Dermis lymphatic vessel endothelial cell (primary cell): ENCODE measurements around the gene RAB40B. TPM values are rescaled to one million over a fixed set of nuclear protein-coding genes. Genes with fewer than 3 reads are reported as not detected.

Experiments
- total RNA-seq: library from RNA; depleted of rRNA; stranded (reverse); fragments of >200 nt; gene quantifications from 2 replicates; pipeline ENCODE4 v1.2.1, GENCODE V29; 2014

The RAB40B gene
- 6.8 and 7.4 TPM in 2 replicates for total RNA-seq

DNA sequence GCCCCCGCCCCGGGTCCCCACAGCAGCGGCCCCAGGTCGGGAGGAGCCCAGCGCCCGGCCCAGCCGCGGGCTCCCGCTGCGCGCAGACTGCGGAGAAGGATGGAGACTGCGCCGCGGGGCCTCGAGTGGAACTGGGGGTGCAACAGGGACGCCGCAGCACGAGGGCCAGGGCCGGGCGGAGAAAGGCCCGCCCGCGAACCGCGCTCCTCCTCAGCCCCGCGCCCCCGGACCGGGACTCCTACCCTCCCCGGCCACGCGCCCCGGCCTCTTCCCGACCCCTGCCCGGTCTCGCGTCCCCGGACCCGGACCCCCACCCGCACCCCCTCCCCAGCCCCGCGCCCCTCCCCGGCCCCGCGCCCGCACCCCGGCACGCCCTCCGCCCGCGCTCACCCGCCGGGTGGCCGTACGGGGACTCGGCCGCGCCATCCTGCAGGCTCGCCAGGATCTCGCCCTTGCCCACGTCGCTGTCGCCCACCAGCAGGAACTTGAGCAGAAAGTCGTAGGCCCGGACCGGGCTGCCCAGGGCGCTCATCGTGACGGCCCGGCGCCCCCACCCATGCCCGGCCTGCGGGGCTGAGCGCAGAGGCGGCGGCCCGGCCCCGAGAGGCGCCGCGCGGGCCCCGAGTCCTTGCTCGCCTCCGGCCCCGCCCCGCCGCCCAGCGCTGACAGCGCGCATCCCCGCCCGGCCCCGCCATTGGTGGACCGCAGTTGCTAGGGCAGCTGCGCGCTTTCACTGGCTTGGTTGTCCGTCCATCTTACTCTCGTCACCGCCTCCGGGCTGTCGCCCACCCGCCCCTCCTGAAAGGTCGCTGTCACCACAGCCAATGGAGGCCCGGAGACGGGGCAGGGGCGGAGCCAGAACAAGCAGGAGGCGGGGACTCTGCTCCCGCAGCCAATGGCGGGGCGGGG, at the start of gene RAB40B:
Gene RAB40B, minus strand, starts transcription at position 634 of the 909 bp plus-strand sequence. Its CDS starts 102 bp downstream, at position 532.

GRCh38 chr17:82734987-82735866, 36.7 kb upstream of the RAB40B start, which contains the start of gene FN3K:
FN3K (plus strand) TSS chr17:82735615; CDS start chr17:82735637, 22 bp downstream.

GRCh38 chr17:82716203-82717010, 17.9 kb upstream of the RAB40B start, which contains the start of gene FN3KRP:
FN3KRP (plus strand) TSS chr17:82716706; CDS start chr17:82716756, 50 bp downstream.

DNA sequence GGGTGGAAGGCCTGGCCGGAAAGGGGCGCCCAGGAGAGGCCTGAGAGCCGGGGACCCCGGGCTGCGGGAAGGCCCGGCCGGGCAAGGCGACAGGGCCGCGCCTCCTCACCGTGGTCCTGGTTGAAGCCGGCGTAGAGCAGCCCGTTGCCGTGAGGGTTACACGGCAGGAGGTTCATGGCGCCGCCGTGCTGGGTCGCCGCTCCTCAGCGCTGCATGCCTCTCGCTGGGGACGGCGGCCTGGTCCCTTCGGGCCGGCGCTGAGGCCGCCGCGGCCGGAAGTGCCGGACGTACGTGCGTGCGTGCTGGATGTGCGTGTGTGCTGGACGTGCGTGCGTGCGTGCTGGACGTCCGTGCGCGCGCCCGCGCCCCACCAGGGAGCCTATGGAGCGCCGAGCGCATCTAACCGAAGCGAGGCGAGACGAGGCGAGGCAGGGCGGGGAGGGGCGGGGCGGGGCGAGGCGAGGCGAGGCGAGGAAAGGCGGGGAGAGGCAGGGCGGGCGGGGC, 50.3 kb downstream of the RAB40B start, which contains the start of gene WDR45B:
Gene WDR45B, minus strand, starts transcription at position 280 of the 504 bp plus-strand sequence. Its CDS starts 104 bp downstream, at position 176.

Other genes starting within 250 kb of the RAB40B start
- gene CYBC1, start 247.9 kb downstream of the RAB40B start, total RNA-seq: 26.6 and 43.2 TPM in 2 replicates
- 98.5 and 107 TPM in 2 replicates for gene NARF, start 240.0 kb downstream of the RAB40B start, total RNA-seq
- gene FOXK2, start 179.0 kb downstream of the RAB40B start, total RNA-seq: 18.6 and 22.0 TPM in 2 replicates
- 65.4 and 82.4 TPM in 2 replicates for gene WDR45B, start 50.3 kb downstream of the RAB40B start, total RNA-seq
- gene FN3KRP, start 18.0 kb upstream of the RAB40B start, total RNA-seq: 16.6 and 17.5 TPM in 2 replicates
- 3.8 and 4.2 TPM in 2 replicates for gene FN3K, start 36.9 kb upstream of the RAB40B start, total RNA-seq
- 62.7 and 75.3 TPM in 2 replicates for gene TBCD, start 53.4 kb upstream of the RAB40B start, total RNA-seq
- under 0.01 and 0.11 TPM in 2 replicates for gene ZNF750, start 141.3 kb upstream of the RAB40B start, total RNA-seq